Panc1 (cell line): ENCODE data around the gene LIMK2.

ENCODE experiments used
- CTCF ChIP-seq: fragments of 450-650 bp; IDR thresholded peaks from 2 replicates; pipeline ENCODE4 v1.5.1; 2017; ENCODE audit warnings: mild to moderate bottlenecking
- POLR2AphosphoS5 ChIP-seq: IDR thresholded peaks from 2 replicates; pipeline ENCODE4 v1.6.1; 2012; ENCODE audit warnings: mild to moderate bottlenecking, low read depth, low read length, moderate library complexity
- REST ChIP-seq, 2 experiments: IDR thresholded peaks; 2 replicates each; pipeline ENCODE4 v1.6.1; 2011 to 2012; ENCODE audit warnings: low read depth in 2 of 2, control low read depth in 1 of 2, low read length in 1 of 2, mild to moderate bottlenecking in 1 of 2, moderate library complexity in 1 of 2; ENCODE audit not compliant: insufficient read depth in 1 of 2

GRCh38 chr22:31248965-31249958 is 37.2 kb downstream of the LIMK2 start:
- TF ChIP-seq CTCF (no peak), REST (IDR thresholded peaks at IDR 0.05; ENCODE audit: insufficient read depth in 1 of 2, low read depth in 2 of 2, low read length in 1 of 2) (no peak), POLR2AphosphoS5 (no peak)
